Measurements from ENCODE around the gene NIP7.
A peak's percentile ranks its signal among the peaks of the same experiment; 100 is the strongest.

NIP7 gene

GRCh38 chr16:69329369-69330285, 9.9 kb upstream of the NIP7 start:
- DNase-seq (ENCODE audit: low read depth): no peak
- TF ChIP-seq, protein P1, sequence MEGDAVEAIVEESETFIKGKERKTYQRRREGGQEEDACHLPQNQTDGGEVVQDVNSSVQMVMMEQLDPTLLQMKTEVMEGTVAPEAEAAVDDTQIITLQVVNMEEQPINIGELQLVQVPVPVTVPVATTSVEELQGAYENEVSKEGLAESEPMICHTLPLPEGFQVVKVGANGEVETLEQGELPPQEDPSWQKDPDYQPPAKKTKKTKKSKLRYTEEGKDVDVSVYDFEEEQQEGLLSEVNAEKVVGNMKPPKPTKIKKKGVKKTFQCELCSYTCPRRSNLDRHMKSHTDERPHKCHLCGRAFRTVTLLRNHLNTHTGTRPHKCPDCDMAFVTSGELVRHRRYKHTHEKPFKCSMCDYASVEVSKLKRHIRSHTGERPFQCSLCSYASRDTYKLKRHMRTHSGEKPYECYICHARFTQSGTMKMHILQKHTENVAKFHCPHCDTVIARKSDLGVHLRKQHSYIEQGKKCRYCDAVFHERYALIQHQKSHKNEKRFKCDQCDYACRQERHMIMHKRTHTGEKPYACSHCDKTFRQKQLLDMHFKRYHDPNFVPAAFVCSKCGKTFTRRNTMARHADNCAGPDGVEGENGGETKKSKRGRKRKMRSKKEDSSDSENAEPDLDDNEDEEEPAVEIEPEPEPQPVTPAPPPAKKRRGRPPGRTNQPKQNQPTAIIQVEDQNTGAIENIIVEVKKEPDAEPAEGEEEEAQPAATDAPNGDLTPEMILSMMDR (IDR thresholded peaks at IDR 0.05; ENCODE audit: control insufficient read depth, extremely low read depth, insufficient read depth): no peak
- H3K4me3 ChIP-seq (ENCODE audit: low read depth, low read length): peak overlapping the region; percentile 90

DNA sequence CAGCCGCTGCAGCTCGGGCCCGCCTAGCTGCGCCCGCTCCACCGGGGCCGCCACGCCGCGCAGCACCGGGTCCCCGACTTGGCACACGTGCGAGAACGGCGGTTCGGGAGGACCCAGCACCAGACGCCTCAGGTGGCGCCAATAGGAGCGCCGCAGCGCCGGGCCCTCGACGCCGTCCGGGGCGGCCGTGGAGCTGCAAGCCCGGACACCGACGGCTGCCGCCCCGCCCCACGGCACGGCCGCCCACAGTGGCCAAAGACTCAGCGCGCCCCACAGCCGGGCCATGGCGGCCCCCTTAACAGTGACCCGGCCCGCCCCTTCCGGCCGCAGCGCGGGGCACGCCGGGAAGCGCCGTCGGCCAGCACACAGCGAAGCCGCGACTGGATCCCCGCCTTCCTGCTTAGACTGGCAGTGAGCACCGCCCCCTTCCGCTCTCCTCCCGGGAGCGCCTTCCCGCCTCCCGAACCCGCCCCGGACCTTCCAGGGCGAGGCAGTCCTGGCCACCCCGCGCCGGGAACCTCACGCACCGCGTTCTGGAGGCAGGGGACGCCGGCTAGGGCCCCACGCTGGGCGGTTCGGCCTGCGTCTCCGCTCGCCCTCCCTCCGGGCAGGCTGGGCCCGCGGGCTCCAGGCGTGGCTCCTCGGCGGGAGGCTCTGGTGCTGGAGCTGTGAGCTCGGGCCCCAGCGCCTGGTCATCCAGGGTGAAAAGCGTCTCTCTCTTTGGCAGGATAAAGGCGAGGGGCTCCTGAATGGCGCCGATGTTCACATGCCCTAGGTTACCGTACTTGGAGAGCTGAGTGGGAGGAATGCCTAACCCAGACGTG, 9.1 kb upstream of the NIP7 start, which contains the start of gene PDF:
Gene PDF, minus strand, starts transcription at position 303 of the 824 bp plus-strand sequence. Its CDS starts 18 bp downstream, at position 285.
- H3K4me3 ChIP-seq (ENCODE audit: low read depth, low read length): peak within 1 kb of the TSS; percentile 90
- TF ChIP-seq, protein P1 (IDR thresholded peaks at IDR 0.05; ENCODE audit: control insufficient read depth, extremely low read depth, insufficient read depth): no peak
- DNase-seq (ENCODE audit: low read depth): peak; percentile 73

DNA sequence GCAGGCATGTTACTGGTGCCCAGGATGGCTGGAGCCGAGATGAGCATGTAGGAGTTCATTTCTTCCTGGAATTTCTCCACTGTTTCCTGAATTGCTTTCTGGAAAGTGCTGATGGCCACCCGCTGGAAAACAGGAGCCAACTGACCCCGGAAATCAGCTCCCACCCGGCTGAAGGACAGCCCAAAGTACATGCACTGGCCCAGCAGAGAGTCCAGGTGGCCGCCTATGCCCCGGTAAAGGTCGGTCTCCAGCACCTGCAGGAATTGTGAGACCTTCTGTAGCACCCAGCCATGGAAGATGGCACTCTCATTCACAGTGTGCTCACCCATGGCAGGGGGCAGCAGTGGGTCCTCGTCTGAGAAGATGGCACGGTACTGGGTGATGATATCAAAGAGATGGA, 4.9 kb upstream of the NIP7 start:
- TF ChIP-seq, protein P1 (IDR thresholded peaks at IDR 0.05; ENCODE audit: control insufficient read depth, extremely low read depth, insufficient read depth): no peak
- no peak for DNase-seq (ENCODE audit: low read depth)
- H3K4me3 ChIP-seq (ENCODE audit: low read depth, low read length): no peak overlapping the region

GRCh38 chr16:69338557-69339288, 849 bp upstream of the NIP7 start:
- no peak for DNase-seq (ENCODE audit: low read depth)
- TF ChIP-seq, protein P1 (IDR thresholded peaks at IDR 0.05; ENCODE audit: control insufficient read depth, extremely low read depth, insufficient read depth): no peak
- H3K4me3 ChIP-seq (ENCODE audit: low read depth, low read length): peak overlapping the region; percentile 95

GRCh38 chr16:69340095-69340644, 598 bp downstream of the NIP7 start:
- no peak for DNase-seq (ENCODE audit: low read depth)
- TF ChIP-seq, protein P1 (IDR thresholded peaks at IDR 0.05; ENCODE audit: control insufficient read depth, extremely low read depth, insufficient read depth): no peak
- H3K4me3 ChIP-seq (ENCODE audit: low read depth, low read length): peak overlapping the region; percentile 95

DNA sequence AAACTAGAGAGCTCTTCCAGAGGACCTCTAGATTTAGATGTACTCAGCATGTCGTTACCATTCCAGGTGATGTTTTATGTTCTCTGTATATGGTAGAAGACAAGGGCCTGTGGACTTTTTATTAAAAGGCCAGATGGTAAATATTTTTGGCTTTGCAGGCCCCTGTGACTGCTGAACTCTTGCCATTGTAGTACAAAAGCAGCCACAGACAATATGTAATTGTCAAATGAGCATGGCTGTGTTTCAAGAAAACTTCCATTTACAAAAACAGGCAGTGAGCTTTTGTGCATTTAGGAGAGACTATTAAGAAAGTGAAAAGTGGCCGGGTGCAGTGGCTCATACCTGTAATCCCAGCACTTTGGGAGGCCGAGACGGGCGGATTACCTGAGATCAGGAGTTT, 4.6 kb downstream of the NIP7 start:
- no peak overlapping the region for H3K4me3 ChIP-seq (ENCODE audit: low read depth, low read length)
- DNase-seq (ENCODE audit: low read depth): no peak
- TF ChIP-seq, protein P1 (IDR thresholded peaks at IDR 0.05; ENCODE audit: control insufficient read depth, extremely low read depth, insufficient read depth): no peak
